CD8-positive, alpha-beta memory T cell (primary cell): ENCODE results near the gene ZDHHC11. TPM values are rescaled to one million over a fixed set of nuclear protein-coding genes. Genes with fewer than 3 reads are reported as not detected.
A peak's percentile ranks its signal among the peaks of the same experiment; 100 is the strongest.

Experiments
- CTCF ChIA-PET: fragments of 350-600 bp; sonication (Branson Sonifier 250); formaldehyde crosslinking; loops from one replicate; lab custom pipeline; 2021; ENCODE audit warnings: antibody characterized with exemption; lab: Charles Lee
- POLR2A ChIA-PET: fragments of 350-600 bp; sonication (Branson Sonifier 250); formaldehyde crosslinking; loops from one replicate; lab custom pipeline; 2021; ENCODE audit warnings: antibody characterized with exemption; lab: Charles Lee
- DNase-seq, 5 donors: peaks; one replicate each; pipeline versions ENCODE4 v3.0.0 to v3.0.0-alpha.2; 2020 to 2022; ENCODE audit warnings: mixed read lengths in 1 of 5
- H3K27ac ChIP-seq: one replicate; pipeline ENCODE4 v1.7.0; 2013; ENCODE audit warnings: low read depth, mild to moderate bottlenecking, low read length, moderate library complexity
- H3K27me3 ChIP-seq: 2 replicates; pipeline ENCODE4 v1.7.0; 2013; ENCODE audit warnings: low read length, mild to moderate bottlenecking; ENCODE audit not compliant: insufficient read depth, poor library complexity, severe bottlenecking
- H3K36me3 ChIP-seq: 2 replicates; pipeline ENCODE4 v1.7.0; 2013; ENCODE audit warnings: mild to moderate bottlenecking, low read length, moderate library complexity; ENCODE audit not compliant: insufficient read depth
- H3K4me1 ChIP-seq: 2 replicates; pipeline ENCODE4 v1.7.0; 2013; ENCODE audit warnings: mild to moderate bottlenecking, low read length, moderate library complexity; ENCODE audit not compliant: insufficient read depth
- H3K4me3 ChIP-seq: 2 replicates; pipeline ENCODE4 v1.7.0; 2013; ENCODE audit warnings: mild to moderate bottlenecking, low read length
- H3K9me3 ChIP-seq: 2 replicates; pipeline ENCODE4 v1.7.0; 2013; ENCODE audit warnings: mild to moderate bottlenecking, low read length
- H3K27ac Mint-ChIP-seq, 8 donors: one replicate each; pipeline ENCODE4 v1.8.0; 2020 to 2021; ENCODE audit warnings: mixed read lengths in 8 of 8, mild to moderate bottlenecking in 6 of 8, inconsistent platforms in 3 of 8, moderate library complexity in 3 of 8
- H3K27me3 Mint-ChIP-seq, 2 donors: one replicate each; pipeline ENCODE4 v1.8.0; 2020 to 2021; ENCODE audit warnings: mixed read lengths in 2 of 2, mild to moderate bottlenecking in 1 of 2, moderate library complexity in 1 of 2
- H3K36me3 Mint-ChIP-seq, 3 donors: one replicate each; pipeline ENCODE4 v1.8.0; 2020 to 2021; ENCODE audit warnings: mixed read lengths in 3 of 3, inconsistent platforms in 1 of 3, mild to moderate bottlenecking in 1 of 3
- H3K4me1 Mint-ChIP-seq, 3 donors: one replicate each; pipeline ENCODE4 v1.8.0; 2020 to 2021; ENCODE audit warnings: mixed read lengths in 3 of 3, inconsistent platforms in 1 of 3, mild to moderate bottlenecking in 1 of 3
- H3K4me3 Mint-ChIP-seq, 7 donors: one replicate each; pipeline ENCODE4 v1.8.0; 2020 to 2021; ENCODE audit warnings: mixed read lengths in 7 of 7, mild to moderate bottlenecking in 6 of 7, moderate library complexity in 4 of 7, inconsistent platforms in 2 of 7
- H3K9me3 Mint-ChIP-seq, 5 donors: one replicate each; pipeline ENCODE4 v1.8.0; 2020 to 2022; ENCODE audit warnings: mixed read lengths in 5 of 5, mild to moderate bottlenecking in 3 of 5, moderate library complexity in 2 of 5, inconsistent platforms in 1 of 5
- polyA plus RNA-seq: library from polyadenylated mRNA; unstranded; fragments of 300-500 nt; fragmentation: Illumina TruSeq; gene quantifications from one replicate; pipeline ENCODE4 v1.2.3, GENCODE V29; 2021
- total RNA-seq, 2 experiments: library from RNA; stranded (reverse); gene quantifications; one replicate each; pipeline ENCODE4 v1.2.3, GENCODE V29; 2021

ZDHHC11 gene
- total and polyA plus RNA-seq, 3 experiments from 2014 or later = 4.5 to 7.2 TPM; not detected in 1

GRCh38 chr5:876398-877365 is 25.9 kb upstream of the ZDHHC11 start:
- CTCF ChIA-PET = interaction anchor here (1.4 kb wide), 1 partner anchor 8 kb away, joined by 3 read pairs; no protein-coding TSS in a partner anchor

GRCh38 chr5:875931-876330 is 25.1 kb upstream of the ZDHHC11 start:
- Histone ChIP-seq H3K36me3 (peaks cover 52% of the 10 kb centered on the region), H3K4me1 (no peaks in the 10 kb centered on the region), H3K27ac (no peak overlapping the region), H3K27me3 (no peaks in the 10 kb centered on the region), H3K4me3 (no peak overlapping the region), H3K9me3 (no peaks in the 10 kb centered on the region)
- Mint-ChIP-seq H3K9me3 (no peaks in the 10 kb centered on the region), H3K27me3 (no peaks in the 10 kb centered on the region), H3K4me1 (peaks cover 0 to 9% (median 9%) of the 10 kb centered on the region in 3 donors), H3K36me3 (peaks cover 4 to 78% (median 11%) of the 10 kb centered on the region in 3 donors), H3K27ac (no peak overlapping the region), H3K4me3 (no peak overlapping the region)
- ChIA-PET POLR2A (no interaction called here), CTCF (interaction anchor here (1.4 kb wide), 1 partner anchor 9 kb away, joined by 3 read pairs; no protein-coding TSS in a partner anchor)
- no peak for DNase-seq

More at GRCh38 chr5:876398-877365, 25.9 kb upstream of the ZDHHC11 start:
- Histone ChIP-seq H3K36me3 (peaks cover 54% of the 10 kb centered on the region), H3K27me3 (no peaks in the 10 kb centered on the region), H3K27ac (no peak overlapping the region), H3K9me3 (no peaks in the 10 kb centered on the region), H3K4me1 (no peaks in the 10 kb centered on the region), H3K4me3 (no peak overlapping the region)
- Mint-ChIP-seq H3K4me3 (no peak overlapping the region), H3K9me3 (no peaks in the 10 kb centered on the region), H3K36me3 (peaks cover 6 to 78% (median 9%) of the 10 kb centered on the region in 3 donors), H3K27me3 (no peaks in the 10 kb centered on the region), H3K4me1 (peaks cover 7 to 14% (median 11%) of the 10 kb centered on the region in 3 donors), H3K27ac (no peak overlapping the region)
- DNase-seq = no peak
- POLR2A ChIA-PET = no interaction called here

GRCh38 chr5:873328-873727 is 22.5 kb upstream of the ZDHHC11 start:
- CTCF ChIA-PET = no interaction called here
- Mint-ChIP-seq H3K4me3 (no peak overlapping the region), H3K36me3 (peaks cover 10 to 97% (median 25%) of the 10 kb centered on the region in 3 donors), H3K27ac (peak overlapping the region in 3 of 8 donors; percentile 39 to 92 (median 51)), H3K9me3 (no peaks in the 10 kb centered on the region), H3K4me1 (peaks cover 0 to 9% (median 9%) of the 10 kb centered on the region in 3 donors), H3K27me3 (no peaks in the 10 kb centered on the region)
- no peaks in the 10 kb centered on the region for H3K9me3 ChIP-seq
- no peak overlapping the region for H3K4me3 ChIP-seq
- no peaks in the 10 kb centered on the region for H3K27me3 ChIP-seq
- POLR2A ChIA-PET = no interaction called here
- H3K36me3 ChIP-seq = peaks cover 75% of the 10 kb centered on the region
- no peaks in the 10 kb centered on the region for H3K4me1 ChIP-seq
- no peak overlapping the region for H3K27ac ChIP-seq
- DNase-seq = no peak

- CTCF ChIA-PET = no interaction called here
- POLR2A ChIA-PET = no interaction called here
- no peaks in the 10 kb centered on the region for H3K27me3 ChIP-seq
- no peak overlapping the region for H3K4me3 Mint-ChIP-seq
- no peak overlapping the region for H3K27ac ChIP-seq
- H3K9me3 ChIP-seq = no peaks in the 10 kb centered on the region
- H3K9me3 Mint-ChIP-seq = no peaks in the 10 kb centered on the region
- H3K36me3 Mint-ChIP-seq = peaks cover 6 to 97% (median 30%) of the 10 kb centered on the region in 3 donors
- H3K27me3 Mint-ChIP-seq = no peaks in the 10 kb centered on the region
- DNase-seq = no peak
- H3K4me1 ChIP-seq = no peaks in the 10 kb centered on the region
- H3K27ac Mint-ChIP-seq = no peak overlapping the region
- peaks cover 74% of the 10 kb centered on the region for H3K36me3 ChIP-seq
- no peak overlapping the region for H3K4me3 ChIP-seq
- H3K4me1 Mint-ChIP-seq = peaks cover 0 to 16% (median 9%) of the 10 kb centered on the region in 3 donors
Measured at GRCh38 chr5:872301-872700, 21.5 kb upstream of the ZDHHC11 start.

- no peak overlapping the region for H3K27ac ChIP-seq
- DNase-seq = no peak
- no peaks in the 10 kb centered on the region for H3K9me3 ChIP-seq
- Mint-ChIP-seq H3K4me1 (peaks cover 0 to 16% (median 9%) of the 10 kb centered on the region in 3 donors), H3K4me3 (no peak overlapping the region), H3K36me3 (peaks cover 6 to 97% (median 30%) of the 10 kb centered on the region in 3 donors), H3K27ac (no peak overlapping the region), H3K27me3 (no peaks in the 10 kb centered on the region), H3K9me3 (no peaks in the 10 kb centered on the region)
- peaks cover 70% of the 10 kb centered on the region for H3K36me3 ChIP-seq
- no peak overlapping the region for H3K4me3 ChIP-seq
- CTCF ChIA-PET = no interaction called here
- no peaks in the 10 kb centered on the region for H3K4me1 ChIP-seq
- POLR2A ChIA-PET = no interaction called here
- H3K27me3 ChIP-seq = no peaks in the 10 kb centered on the region
Measured at GRCh38 chr5:871596-872298, 21.0 kb upstream of the ZDHHC11 start.

- Mint-ChIP-seq H3K4me3 (no peak overlapping the region), H3K9me3 (no peaks in the 10 kb centered on the region), H3K27ac (peak overlapping the region in 1 of 8 donors; percentile 54), H3K36me3 (peaks cover 10 to 97% (median 35%) of the 10 kb centered on the region in 3 donors), H3K27me3 (no peaks in the 10 kb centered on the region), H3K4me1 (peaks cover 0 to 16% (median 9%) of the 10 kb centered on the region in 3 donors)
- ChIA-PET POLR2A (no interaction called here), CTCF (no interaction called here)
- no peaks in the 10 kb centered on the region for H3K9me3 ChIP-seq
- DNase-seq = no peak
- no peaks in the 10 kb centered on the region for H3K4me1 ChIP-seq
- H3K36me3 ChIP-seq = peaks cover 65% of the 10 kb centered on the region
- H3K27me3 ChIP-seq = no peaks in the 10 kb centered on the region
- H3K4me3 ChIP-seq = no peak overlapping the region
- no peak overlapping the region for H3K27ac ChIP-seq
Measured at GRCh38 chr5:870956-871355, 20.2 kb upstream of the ZDHHC11 start.

GRCh38 chr5:868428-869135 is 17.8 kb upstream of the ZDHHC11 start:
- Mint-ChIP-seq H3K36me3 (peaks cover 10 to 96% (median 32%) of the 10 kb centered on the region in 3 donors), H3K27ac (peak overlapping the region in 2 of 8 donors; percentile 17 to 46), H3K27me3 (no peaks in the 10 kb centered on the region), H3K9me3 (no peaks in the 10 kb centered on the region), H3K4me3 (no peak overlapping the region), H3K4me1 (peaks cover 0 to 8% (median 3%) of the 10 kb centered on the region in 3 donors)
- no peaks in the 10 kb centered on the region for H3K4me1 ChIP-seq
- H3K27ac ChIP-seq = no peak overlapping the region
- no peaks in the 10 kb centered on the region for H3K27me3 ChIP-seq
- ChIA-PET POLR2A (no interaction called here), CTCF (no interaction called here)
- H3K36me3 ChIP-seq = peaks cover 51% of the 10 kb centered on the region
- no peaks in the 10 kb centered on the region for H3K9me3 ChIP-seq
- no peak overlapping the region for H3K4me3 ChIP-seq
- no peak for DNase-seq
